HL-60 (cell line): ENCODE data around the gene TANC1.

Experiments
- DNase-seq, 2 experiments: peaks; one replicate each; pipeline ENCODE4 v3.0.0-alpha.2; 2010 to 2020; ENCODE audit warnings: low read depth in 1 of 2, low spot score in 1 of 2
- H3K27ac ChIP-seq: fragments of 250-450 bp; sonication (Bioruptor Pico); replicated peaks from 2 replicates; pipeline ENCODE4 v1.5.1; 2020; ENCODE audit warnings: mild to moderate bottlenecking, moderate library complexity
- H3K27me3 ChIP-seq: fragments of 250-450 bp; sonication (Bioruptor Pico); 2 replicates; pipeline ENCODE4 v1.5.1; 2021; ENCODE audit warnings: mild to moderate bottlenecking, moderate library complexity; ENCODE audit not compliant: insufficient read depth, poor library complexity, severe bottlenecking
- H3K4me3 ChIP-seq: replicated peaks from 2 replicates; pipeline ENCODE4 v1.5.1; 2011; ENCODE audit warnings: mild to moderate bottlenecking, control low read depth, low read length; ENCODE audit not compliant: insufficient read depth
- GABPA ChIP-seq: IDR thresholded peaks from 2 replicates; pipeline ENCODE4 v1.6.1; 2012; ENCODE audit warnings: low read depth
- POLR2AphosphoS5 ChIP-seq: IDR thresholded peaks from 2 replicates; pipeline ENCODE4 v1.6.1; 2012; ENCODE audit warnings: low read depth
- REST ChIP-seq: IDR thresholded peaks from 2 replicates; pipeline ENCODE4 v1.6.1; 2012; ENCODE audit warnings: low read depth; ENCODE audit not compliant: insufficient replicate concordance
- SPI1 ChIP-seq: IDR thresholded peaks from 2 replicates; pipeline ENCODE4 v1.6.1; 2012; ENCODE audit warnings: low read depth, mild to moderate bottlenecking, borderline replicate concordance
- TF ChIP-seq, protein P1 (sequence below): IDR thresholded peaks from one replicate; pipeline ENCODE4 v1.5.1; 2011; ENCODE audit warnings: low read length, control low read depth, inconsistent platforms; ENCODE audit not compliant: insufficient read depth

Gene TANC1

GRCh38 chr2:159209341-159210306, 241.2 kb downstream of the TANC1 start:
- TF ChIP-seq SPI1 (no peak), POLR2AphosphoS5 (no peak), REST (no peak), GABPA (no peak)
- TF ChIP-seq, protein P1, sequence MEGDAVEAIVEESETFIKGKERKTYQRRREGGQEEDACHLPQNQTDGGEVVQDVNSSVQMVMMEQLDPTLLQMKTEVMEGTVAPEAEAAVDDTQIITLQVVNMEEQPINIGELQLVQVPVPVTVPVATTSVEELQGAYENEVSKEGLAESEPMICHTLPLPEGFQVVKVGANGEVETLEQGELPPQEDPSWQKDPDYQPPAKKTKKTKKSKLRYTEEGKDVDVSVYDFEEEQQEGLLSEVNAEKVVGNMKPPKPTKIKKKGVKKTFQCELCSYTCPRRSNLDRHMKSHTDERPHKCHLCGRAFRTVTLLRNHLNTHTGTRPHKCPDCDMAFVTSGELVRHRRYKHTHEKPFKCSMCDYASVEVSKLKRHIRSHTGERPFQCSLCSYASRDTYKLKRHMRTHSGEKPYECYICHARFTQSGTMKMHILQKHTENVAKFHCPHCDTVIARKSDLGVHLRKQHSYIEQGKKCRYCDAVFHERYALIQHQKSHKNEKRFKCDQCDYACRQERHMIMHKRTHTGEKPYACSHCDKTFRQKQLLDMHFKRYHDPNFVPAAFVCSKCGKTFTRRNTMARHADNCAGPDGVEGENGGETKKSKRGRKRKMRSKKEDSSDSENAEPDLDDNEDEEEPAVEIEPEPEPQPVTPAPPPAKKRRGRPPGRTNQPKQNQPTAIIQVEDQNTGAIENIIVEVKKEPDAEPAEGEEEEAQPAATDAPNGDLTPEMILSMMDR: no peak
- Histone ChIP-seq H3K27ac (no peak overlapping the region), H3K4me3 (no peak overlapping the region), H3K27me3 (no peaks in the 10 kb centered on the region)
- no peak for DNase-seq

GRCh38 chr2:159211447-159212396, 243.3 kb downstream of the TANC1 start:
- no peak overlapping the region for H3K4me3 ChIP-seq
- no peak for DNase-seq
- TF ChIP-seq SPI1: no peak
- TF ChIP-seq, protein P1: no peak
- no peak for TF ChIP-seq REST
- TF ChIP-seq POLR2AphosphoS5: no peak
- no peak for TF ChIP-seq GABPA
- H3K27ac ChIP-seq: no peak overlapping the region
- no peaks in the 10 kb centered on the region for H3K27me3 ChIP-seq

DNA sequence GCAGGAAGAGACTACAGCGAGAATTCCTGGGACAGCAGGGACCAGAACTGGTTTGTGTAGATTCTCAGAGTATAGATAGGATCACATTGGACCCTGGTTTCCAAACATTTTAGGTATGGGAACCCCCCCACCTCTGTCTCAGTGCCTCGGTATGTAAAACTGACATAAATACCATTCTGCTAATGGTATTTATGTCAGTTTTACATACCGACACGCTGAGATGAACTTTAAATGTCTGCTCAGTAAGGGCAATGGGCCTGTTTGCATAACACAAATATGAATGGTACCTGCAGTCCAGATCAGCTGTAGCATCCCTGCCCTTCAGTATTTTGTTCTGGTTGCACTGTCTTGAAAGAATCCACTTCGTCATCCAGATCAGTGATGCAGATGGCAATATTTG, 244.9 kb downstream of the TANC1 start:
- DNase-seq: no peak
- Histone ChIP-seq H3K27me3 (no peaks in the 10 kb centered on the region), H3K27ac (no peak overlapping the region), H3K4me3 (no peak overlapping the region)
- TF ChIP-seq GABPA: no peak
- no peak for TF ChIP-seq SPI1
- TF ChIP-seq, protein P1: no peak
- TF ChIP-seq POLR2AphosphoS5: no peak
- no peak for TF ChIP-seq REST
